Thyroid gland (tissue), 4 donors: ENCODE results near the gene DOCK1.

Experiments used
- POLR2A ChIP-seq, 2 donors: fragments of 450-650 bp; IDR thresholded peaks; one replicate each; pipeline ENCODE4 v1.6.1; 2017; ENCODE audit warnings: antibody characterized with exemption in 2 of 2, mild to moderate bottlenecking in 2 of 2, moderate library complexity in 1 of 2
- TF ChIP-seq, protein P1 (sequence below), 6 experiments: fragments of 200-600 bp in 3 of 6; fragments of 450-650 bp in 3 of 6; sonication (generic) in 3 of 6; IDR thresholded peaks; one replicate each; pipeline ENCODE4 v1.5.1; 2016 to 2019; ENCODE audit warnings: antibody characterized with exemption in 6 of 6, mild to moderate bottlenecking in 2 of 6, inconsistent platforms in 1 of 6, moderate library complexity in 1 of 6

DNA sequence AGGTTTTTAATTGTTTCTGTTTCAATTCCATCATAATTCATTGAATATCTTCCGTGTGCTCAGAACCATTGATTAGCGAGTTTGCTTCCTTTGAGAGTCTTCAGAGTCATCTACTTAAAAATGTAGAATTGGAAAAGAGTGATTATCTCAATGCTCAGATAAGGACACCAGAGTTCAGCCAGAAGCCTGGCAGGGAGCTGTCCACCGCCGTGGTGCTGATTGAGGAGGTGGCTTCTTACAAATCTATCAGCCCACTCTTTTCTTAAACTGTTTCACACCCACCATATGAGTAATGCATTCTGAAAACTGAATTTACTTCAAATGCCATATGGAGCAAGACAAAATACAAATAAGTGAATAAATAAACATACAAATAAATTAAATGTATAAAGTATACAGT is 211.9 kb downstream of the DOCK1 start:
- TF ChIP-seq, protein P1, sequence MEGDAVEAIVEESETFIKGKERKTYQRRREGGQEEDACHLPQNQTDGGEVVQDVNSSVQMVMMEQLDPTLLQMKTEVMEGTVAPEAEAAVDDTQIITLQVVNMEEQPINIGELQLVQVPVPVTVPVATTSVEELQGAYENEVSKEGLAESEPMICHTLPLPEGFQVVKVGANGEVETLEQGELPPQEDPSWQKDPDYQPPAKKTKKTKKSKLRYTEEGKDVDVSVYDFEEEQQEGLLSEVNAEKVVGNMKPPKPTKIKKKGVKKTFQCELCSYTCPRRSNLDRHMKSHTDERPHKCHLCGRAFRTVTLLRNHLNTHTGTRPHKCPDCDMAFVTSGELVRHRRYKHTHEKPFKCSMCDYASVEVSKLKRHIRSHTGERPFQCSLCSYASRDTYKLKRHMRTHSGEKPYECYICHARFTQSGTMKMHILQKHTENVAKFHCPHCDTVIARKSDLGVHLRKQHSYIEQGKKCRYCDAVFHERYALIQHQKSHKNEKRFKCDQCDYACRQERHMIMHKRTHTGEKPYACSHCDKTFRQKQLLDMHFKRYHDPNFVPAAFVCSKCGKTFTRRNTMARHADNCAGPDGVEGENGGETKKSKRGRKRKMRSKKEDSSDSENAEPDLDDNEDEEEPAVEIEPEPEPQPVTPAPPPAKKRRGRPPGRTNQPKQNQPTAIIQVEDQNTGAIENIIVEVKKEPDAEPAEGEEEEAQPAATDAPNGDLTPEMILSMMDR (IDR thresholded peaks at IDR 0.05): no peak
- no peak for TF ChIP-seq POLR2A (IDR thresholded peaks at IDR 0.05)
